OCI-M2 (cell line): ENCODE measurements around the gene CDHR5.

ENCODE experiments used
- DNase-seq: peaks from one replicate; lab custom pipeline; 2025; ENCODE audit not compliant: unreplicated experiment; lab: John Stamatoyannopoulos, UW

CDHR5 gene

DNA sequence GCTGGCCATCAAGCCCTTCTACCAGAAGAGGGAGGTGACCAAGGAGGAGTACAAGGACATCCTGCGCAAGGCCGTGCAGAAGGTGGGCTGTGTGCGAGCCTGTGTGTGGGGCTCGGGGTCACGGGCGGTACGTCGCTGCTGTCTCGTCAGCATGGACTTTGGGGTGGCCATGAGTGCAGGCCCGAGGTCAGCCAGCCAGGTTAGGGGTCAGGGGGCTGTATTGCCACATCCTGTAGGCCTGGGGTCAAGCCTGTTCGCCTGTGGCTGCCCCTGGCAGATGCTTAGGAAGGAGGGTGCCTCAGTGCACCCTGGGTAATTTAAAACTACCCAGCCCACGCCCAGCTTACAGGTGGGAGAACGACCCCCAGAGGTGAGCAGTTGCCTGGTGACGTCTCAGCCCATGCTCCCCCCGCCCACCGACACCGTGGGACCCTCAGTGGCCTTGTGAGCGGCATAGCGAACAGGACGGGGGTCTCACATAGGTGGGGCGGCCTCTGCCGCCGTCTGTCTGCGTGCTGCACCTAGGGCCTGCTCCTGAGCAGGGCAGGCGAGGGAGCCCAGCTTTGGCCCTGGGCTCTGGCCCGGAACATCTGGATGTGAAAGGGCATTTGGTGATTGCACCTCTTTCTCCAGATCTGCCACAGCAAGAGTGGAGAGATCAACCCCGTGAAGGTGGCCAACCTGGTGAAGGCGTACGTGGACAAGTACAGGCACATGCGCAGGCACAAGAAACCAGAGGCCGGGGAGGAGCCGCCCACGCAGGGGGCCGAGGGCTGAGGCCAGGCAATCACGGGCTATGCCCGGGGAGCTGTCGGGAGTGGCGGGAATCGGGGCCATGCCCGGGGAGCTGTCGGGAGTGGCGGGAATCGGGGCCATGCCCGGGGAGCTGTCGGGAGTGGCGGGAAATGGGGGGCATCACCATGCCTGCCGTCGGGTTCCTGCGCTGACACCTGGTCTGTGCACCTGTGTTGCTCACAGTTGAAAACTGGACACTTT, 13.5 kb downstream of the CDHR5 start:
- DNase-seq = no peak

DNA sequence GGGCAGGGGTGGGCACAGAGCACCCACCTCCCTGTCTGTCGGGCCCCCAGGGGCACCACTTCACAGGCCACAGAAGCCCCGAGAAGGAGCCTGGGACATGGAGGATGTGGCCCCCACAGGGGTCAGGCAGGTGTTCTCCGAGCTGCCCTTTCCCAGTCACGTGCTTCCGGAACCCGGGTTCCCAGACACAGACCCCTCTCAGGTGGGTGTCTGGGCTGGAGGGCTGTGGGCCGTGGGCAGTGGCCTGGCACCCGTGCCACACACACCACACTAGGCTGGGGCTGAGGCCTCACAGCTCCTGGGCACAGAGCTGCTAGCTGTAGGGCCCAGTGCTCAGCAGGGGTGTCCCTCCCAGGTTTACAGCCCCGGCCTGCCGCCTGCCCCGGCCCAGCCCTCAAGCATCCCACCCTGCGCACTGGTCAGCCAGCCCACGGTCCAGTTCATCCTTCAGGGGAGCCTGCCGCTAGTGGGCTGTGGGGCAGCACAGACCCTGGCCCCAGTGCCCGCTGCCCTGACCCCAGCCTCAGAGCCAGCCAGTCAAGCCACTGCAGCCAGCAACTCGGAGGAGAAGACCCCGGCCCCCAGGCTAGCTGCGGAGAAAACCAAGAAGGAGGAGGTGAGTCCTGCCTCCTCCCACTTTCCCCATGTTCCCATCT, 14.5 kb downstream of the CDHR5 start:
- DNase-seq = no peak

DNA sequence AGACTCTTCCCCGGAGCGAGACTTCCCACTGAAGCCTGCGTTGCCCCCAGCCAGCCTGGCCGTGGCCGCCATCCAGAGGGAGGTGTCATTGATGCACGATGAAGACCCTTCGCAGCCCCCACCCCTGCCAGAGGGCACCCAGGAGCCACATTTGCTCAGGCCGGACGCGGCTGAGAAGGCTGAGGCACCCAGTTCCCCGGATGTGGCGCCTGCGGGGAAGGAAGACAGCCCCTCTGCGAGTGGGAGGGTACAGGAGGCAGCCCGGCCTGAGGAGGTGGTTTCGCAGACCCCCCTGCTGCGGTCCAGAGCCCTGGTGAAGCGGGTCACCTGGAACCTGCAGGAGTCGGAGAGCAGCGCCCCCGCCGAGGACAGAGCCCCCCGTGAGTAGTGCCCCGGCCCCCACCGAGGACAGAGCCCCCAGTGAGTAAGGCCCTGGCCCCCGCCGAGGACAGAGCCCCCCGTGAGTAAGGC, 15.4 kb downstream of the CDHR5 start:
- DNase-seq = no peak

DNA sequence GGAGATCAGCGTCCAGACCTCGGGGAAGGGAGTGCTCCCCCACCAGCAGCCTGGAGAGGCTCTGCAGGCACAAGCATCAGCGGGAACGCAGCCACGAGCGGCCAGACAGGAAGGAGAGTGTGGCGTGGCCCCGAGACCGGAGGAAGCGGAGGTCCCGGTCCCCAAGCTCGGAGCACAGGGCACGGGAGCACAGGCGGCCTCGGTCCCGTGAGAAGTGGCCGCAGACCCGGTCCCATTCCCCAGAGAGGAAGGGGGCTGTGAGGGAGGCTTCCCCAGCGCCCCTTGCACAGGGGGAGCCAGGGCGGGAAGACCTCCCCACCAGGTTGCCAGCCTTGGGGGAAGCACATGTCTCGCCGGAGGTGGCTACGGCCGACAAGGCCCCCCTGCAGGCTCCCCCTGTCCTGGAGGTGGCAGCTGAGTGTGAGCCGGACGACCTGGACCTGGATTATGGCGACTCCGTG, 15.9 kb downstream of the CDHR5 start:
- DNase-seq = no peak

DNA sequence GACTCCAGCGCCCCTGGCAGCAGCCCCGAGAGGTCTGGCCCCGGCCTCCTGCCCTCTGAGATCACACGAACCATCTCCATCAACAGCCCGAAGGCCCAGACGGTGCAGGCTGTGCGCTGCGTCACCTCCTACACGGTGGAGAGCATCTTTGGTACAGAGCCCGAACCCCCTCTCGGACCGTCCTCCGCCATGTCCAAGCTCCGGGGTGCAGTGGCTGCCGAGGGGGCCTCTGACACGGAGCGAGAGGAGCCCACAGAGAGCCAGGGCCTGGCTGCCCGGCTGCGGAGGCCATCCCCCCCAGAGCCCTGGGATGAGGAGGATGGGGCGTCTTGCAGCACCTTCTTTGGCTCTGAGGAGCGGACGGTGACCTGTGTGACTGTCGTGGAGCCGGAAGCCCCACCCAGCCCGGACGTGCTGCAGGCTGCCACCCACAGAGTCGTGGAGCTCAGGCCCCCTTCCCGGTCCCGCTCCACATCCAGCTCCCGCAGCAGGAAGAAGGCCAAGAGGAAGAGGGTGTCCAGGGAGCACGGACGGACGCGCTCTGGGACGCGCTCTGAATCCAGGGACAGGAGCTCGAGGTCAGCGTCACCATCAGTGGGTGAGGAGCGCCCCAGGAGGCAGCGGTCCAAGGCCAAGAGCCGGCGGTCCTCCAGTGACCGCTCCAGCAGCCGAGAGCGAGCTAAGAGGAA, 16.6 kb downstream of the CDHR5 start:
- no peak for DNase-seq

DNA sequence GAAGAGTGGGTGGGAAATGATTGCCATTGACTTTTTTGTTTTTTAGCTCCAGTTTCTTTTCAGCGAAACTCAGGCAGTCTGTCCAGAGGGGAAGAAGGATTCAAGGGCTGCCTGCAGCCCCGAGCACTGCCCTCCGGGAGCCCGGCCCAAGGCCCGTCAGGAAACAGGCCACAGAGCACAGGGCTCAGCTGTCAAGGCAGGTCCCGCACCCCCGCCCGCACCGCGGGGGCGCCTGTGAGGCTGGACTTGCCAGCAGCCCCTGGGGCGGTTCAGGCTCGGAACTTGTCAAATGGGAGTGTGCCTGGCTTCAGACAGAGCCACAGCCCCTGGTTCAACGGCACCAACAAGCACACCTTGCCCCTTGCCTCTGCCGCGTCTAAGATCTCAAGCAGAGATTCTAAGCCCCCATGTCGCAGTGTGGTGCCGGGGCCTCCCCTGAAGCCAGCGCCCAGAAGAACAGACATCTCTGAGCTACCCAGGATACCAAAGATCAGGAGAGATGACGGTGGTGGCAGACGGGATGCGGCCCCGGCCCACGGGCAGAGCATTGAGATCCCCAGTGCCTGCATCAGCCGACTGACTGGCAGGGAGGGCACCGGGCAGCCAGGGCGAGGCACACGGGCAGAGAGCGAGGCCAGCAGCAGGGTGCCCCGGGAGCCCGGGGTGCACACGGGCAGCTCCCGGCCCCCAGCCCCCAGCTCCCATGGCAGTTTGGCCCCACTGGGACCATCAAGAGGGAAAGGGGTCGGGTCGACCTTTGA, 17.6 kb downstream of the CDHR5 start:
- no peak for DNase-seq

DNA sequence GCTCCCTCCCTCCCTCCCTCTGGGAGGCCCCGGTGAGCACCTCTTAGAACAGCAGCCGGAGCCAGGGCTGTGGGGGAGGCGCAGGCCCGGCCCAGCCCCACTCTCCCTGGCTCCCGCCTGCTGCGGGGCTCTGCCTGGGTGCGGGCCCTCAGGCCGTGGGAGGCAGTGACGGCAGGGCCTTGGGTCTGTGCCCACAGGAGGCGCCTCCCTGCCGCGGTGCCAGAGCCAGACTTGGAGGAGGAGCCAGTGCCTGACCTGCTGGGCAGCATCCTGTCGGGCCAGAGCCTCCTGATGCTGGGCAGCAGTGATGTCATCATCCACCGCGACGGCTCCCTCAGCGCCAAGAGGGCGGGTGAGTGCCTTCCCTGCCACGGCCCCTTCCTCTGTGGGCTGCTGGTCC, 18.5 kb downstream of the CDHR5 start:
- no peak for DNase-seq

DNA sequence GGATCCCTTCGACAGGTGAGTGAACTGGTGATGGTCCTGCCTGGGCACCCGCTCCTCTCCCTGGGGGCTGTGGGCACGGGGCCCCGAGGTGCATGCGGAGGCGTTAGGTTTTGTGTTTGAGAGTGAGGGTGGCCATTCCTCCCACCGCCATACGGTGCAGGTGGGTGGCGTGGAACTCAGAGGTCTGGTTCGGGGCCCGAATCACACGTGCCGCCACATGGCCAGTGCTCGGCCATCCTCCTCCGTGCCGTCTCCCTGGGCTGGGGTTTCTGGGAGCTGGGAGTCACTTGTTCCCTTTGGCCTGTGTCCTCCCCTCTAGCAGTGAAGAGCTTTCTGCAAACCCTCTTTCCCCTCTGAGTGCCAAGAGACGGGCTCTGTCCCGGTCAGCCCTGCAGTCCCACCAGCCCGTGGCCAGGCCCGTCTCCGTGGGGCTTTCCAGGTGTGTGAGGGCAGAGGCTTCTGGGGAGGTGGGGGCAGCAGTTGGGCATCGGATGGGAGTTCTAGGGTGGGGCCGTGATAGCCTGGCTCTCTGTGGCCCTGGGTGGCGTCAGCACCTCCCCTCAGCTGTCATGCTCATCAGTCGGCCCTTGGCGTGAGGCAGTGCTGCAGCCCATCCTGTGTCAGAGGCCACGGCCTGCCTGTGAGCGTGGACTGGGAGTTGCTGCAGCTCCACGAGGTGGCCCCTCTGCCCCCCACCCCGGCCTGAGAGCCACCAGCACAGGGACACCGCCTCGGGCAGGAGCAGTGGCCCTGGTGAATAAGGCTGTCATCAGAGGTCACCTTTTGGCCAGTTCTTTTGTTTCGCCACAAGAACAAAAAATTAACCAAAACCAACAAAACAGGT, 19.2 kb downstream of the CDHR5 start:
- no peak for DNase-seq

DNA sequence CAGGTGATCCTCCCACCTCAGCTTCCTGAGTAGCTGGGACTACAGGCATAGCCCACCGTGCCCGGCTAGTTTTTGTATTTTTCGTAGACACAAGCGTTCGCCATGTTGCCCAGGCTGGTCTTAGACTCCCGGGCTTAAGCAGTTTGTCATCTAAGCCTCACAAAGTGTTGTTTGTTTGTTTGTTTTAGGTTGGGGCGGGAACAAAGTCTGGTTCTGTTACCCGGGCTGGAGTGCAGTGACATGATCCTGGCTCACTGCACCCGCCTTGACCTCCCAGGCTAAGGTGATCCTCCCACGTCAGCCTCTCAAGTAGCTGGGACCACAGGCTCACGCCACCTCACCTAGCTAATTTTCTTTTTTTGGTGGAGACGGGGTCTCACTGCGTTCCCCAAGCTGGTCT, 21.6 kb downstream of the CDHR5 start:
- DNase-seq = no peak

DNA sequence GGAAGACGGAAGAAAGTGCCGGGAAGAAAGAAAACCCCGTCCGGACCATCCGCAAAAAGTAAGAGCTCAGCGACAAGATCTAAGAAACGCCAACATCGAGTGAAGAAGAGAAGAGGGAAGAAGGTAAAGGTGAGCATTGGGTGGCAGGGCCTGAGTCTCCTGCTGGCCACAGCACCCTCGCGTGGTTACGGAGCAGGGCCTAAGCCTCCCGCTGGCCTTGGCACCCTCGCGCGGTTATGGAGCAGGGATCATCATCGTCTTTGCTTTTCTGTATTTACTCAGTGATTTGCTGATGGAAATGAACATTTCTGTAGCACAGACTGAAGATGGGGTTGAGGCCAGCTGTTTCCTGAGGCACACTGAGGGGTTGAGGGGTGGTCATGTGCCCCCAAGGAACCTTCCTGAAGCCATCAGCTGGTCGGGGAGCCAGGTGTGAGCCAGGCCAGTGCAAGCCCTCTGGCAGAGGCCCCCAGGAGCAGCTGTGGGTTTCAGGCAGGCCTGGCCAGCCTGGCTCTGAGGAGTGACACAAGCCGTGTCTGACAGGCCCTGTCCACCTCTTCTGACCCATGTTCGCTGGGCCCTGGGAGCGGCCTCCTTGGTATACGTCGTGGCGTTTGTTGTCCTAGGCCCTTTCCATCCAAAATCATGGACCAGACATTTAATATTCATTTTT, 23.0 kb downstream of the CDHR5 start:
- DNase-seq = no peak

DNA sequence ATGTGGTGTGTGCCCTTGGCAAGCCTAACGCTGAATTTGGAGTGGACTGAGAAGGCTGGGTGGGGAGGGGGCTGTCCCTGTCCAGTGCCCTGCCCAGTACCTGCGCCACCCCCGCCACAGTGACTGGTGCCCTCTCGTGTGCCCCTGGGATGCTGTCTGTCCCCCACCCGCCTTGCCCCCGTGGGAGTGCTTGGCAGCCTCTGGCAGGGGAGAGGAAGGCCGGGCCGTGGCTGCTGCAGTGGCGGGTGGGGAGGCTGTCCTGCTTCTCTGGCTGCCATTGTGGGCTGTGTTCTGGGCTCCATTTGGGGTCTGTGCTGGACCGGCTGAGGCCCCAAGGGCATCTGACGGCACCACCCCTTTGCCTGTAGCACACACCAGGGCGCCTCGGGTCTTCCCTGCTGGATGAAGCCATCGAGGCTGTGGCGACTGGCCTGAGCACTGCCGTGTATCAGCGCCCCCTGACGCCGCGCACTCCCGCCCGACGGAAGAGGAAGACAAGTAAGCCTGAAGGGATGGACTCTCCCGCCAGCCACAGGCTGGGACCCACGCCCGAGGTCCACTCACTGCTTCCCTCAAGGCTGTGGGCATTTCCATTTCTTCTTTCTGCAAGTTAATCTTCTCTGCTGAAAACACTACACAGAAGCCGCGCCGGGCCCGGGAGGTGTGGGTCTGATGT, 26.6 kb downstream of the CDHR5 start:
- DNase-seq = no peak

DNA sequence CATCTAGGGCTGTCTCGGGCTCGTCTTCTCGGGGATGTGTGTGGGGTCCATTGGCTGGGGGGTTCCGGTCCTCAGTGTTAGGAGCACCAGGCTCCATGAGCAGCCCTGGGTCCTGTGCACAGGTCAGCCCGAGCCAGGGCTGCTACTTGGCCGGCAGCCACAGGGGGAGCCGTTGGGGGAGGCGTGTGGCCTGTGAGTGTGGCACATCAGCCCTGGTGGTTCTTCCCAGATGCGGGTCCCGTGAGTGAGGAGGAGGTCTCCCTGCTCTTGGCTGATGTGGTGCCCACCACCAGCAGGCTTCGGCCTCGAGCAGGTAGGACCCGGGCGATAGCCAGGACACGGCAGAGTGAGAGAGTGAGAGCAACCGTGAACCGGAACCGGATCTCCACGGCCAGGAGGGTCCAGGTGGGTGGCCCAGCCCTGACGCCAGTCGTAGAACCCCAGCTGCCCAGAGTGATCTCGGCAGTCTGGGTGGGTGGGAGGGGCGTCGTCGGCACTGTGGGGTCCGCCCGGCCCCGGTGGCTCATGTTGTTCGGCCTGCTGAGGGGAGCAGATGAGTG, 27.5 kb downstream of the CDHR5 start:
- no peak for DNase-seq

DNA sequence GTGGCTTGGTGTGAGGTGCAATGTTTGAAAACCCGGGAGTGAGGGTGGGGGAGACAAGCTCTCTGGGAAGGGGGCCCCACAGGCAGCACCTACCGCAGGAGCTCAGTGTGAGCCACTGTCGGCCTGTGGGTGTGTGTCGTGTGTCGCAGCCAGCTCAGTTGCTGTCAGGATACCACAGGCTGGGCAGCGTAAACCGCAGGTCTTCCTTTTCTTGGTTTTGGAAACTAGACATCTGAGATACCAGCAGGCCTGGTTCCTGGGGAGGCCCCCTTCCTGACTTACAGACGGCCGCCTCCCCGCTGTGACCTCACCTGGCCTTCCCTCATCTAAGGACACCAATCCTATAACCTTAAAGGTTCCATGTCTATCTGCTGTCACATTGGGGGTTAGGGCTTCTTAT, 28.4 kb downstream of the CDHR5 start:
- no peak for DNase-seq

DNA sequence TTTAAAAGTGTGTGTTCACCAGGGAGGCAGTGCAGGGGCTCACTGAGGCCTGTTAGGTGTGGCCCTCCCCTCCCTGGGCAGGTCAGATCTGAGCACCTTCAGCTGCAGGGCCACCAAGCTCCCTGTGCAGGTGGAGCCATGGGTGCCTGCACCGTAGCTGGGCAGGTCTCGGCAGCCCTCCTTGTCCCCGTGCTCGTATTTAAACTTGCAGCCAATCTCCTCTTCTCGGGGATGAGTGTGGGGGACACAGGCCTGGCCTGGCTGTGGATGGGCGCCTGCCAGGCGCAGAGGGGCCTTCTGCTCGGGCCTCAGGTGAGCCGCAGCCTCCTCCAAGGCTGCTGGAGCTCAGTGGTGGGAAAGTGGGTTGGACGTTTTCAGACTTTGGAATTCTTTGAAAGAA, 29.4 kb downstream of the CDHR5 start:
- DNase-seq = no peak

DNA sequence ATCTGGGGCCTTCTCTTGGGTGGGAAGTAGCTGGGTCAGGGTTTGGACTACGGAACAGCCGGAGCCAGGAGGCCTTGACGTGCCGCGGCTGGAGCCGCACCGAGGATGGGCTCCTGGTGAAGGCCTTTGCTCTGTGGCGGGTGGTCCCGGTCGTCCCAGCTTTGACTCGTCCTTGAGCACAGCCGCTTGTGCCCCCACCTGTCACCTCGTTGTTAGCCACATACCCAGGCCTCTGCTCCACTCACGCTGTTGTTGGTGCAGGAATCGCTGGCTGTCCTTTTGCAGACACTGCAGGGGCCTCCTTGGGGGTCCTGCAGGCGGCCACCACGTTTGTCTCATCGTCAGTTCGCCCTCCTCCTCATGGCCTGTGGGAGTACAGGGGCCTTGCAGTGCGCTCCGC, 31.4 kb downstream of the CDHR5 start:
- DNase-seq = no peak

DNA sequence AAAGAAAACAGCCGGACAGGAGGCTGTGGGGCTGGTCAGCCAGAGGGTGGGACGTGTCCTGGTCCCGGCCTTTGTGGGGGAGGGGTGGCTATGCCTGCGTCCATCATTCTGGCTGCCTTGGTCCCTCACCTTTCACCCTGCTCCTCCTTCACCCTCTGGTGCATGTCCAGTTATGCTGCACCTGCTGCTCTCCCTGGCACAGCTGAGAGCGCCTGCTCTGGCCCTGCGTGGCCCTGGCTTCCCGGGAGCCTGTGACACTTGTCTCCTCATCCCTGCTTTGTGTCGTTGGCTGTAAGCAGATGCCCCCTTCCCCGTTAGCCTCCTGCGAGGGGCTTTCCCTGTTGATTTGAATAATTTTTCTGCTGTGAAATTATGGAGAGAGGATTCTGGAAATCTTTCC, 31.8 kb downstream of the CDHR5 start:
- no peak for DNase-seq

DNA sequence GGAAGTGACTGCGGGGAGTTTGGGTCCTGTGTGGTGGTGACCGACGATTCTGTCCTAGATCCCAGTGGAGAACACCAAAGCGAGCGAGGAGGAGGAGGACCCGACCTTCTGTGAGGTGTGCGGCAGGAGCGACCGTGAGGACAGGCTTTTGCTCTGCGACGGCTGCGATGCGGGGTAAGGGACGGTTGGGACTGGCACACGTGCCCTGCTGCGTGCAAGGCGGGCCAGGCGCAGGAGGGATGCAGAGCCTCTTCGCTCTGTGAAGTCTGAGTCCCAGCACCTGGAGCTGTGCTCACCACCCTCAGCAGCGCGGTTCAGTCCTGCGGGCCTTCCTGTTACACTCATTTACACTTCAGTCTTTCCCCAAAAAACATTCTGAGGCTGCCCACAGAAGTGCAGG, 32.3 kb downstream of the CDHR5 start:
- DNase-seq = no peak

DNA sequence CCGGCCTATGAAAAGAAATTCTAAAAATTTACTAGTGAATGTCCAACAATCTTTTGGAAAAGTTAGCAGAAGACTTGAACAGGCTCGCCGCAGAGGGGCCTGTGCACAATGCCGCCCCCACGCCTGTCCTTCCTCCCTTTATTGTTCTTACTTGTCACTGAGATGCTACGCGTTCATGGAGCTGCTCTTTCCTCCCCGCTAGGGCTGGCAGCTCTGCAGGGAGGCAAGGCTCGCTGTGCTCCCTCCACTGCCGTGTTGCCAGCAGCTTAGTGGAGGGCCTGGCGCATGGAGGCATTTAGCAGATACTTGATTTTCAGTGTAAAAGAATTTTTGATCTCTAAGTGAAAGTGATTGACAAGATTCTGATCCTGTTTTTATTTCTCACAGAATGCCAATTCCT, 33.8 kb downstream of the CDHR5 start:
- DNase-seq = no peak

DNA sequence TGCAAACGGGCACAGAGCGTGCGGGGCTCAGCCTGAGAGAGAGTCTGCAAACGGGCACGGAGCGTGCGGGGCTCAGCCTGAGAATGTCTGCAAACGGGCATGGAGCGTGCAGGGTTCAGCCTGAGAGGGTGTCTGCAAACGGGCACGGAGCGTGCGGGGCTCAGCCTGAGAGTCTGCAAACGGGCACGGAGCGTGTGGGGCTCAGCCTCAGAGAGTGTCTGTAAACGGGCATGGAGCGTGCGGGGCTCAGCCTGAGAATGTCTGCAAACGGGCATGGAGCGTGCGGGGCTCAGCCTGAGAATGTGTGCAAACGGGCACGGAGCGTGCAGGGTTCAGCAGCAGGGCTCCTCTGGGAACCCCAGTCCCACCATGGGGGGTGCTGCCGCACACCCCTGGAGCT, 35.0 kb downstream of the CDHR5 start:
- DNase-seq = no peak
